ENCODE results near the gene RIPK1.
"Not testable (repeated sequence)": the region's sequence is repeated elsewhere in the genome, so short reads cannot be mapped to it uniquely, and the experiment has no call there.

The RIPK1 gene

GRCh38 chr6:3068329-3069214, at the start of gene RIPK1:
Gene RIPK1, plus strand, starts transcription at chr6:3068494. Its CDS starts 8,330 bp downstream, at chr6:3076824.
- Histone ChIP-seq H3K4me1 (ENCODE audit: insufficient read depth, low read length) (peaks cover 37% of the 10 kb centered on the region), H2AFZ (ENCODE audit: low read depth, low read length) (peak within 1 kb of the TSS; percentile 93), H3K27me3 (ENCODE audit: insufficient read depth, low read length, poor library complexity) (no peaks in the 10 kb centered on the region), H4K20me1 (ENCODE audit: insufficient read depth, low read length) (peaks cover 7% of the 10 kb centered on the region; the same call in 1 of the 2 replicates), H3K9me3 (ENCODE audit: insufficient read depth, low read length, severe bottlenecking) (no peaks in the 10 kb centered on the region), H3K4me2 (ENCODE audit: insufficient read depth, low read length) (peak within 1 kb of the TSS; percentile 74), H3K79me2 (ENCODE audit: insufficient read depth, low read length) (peaks cover 48% of the 10 kb centered on the region), H3K36me3 (ENCODE audit: insufficient read depth, low read length) (no peaks in the 10 kb centered on the region), H3K27ac (ENCODE audit: low read length) (peak within 1 kb of the TSS; percentile 89), H3K4me3 (ENCODE audit: low read depth in 1 of 2, low read length in 2 of 2) (peak within 1 kb of the TSS; percentile 86 to 96), H3K9ac (ENCODE audit: low read depth, low read length) (peak within 1 kb of the TSS; percentile 99)
- ATAC-seq (ENCODE audit: insufficient read depth, low read depth), result peak; percentile 81
- peak; percentile 94 for DNase-seq
- TF ChIP-seq CTCF (IDR thresholded peaks at IDR 0.05; ENCODE audit: borderline replicate concordance, extremely low read depth, low read length, poor library complexity, severe bottlenecking) (peak; percentile 59), EZH2 (IDR thresholded peaks at IDR 0.05; ENCODE audit: borderline replicate concordance, low read depth, low read length, severe bottlenecking) (no peak)

GRCh38 chr6:3019065-3019464, 49.2 kb upstream of the RIPK1 start:
- H3K9ac ChIP-seq (ENCODE audit: low read depth, low read length), result no peak overlapping the region
- H3K9me3 ChIP-seq (ENCODE audit: insufficient read depth, low read length, severe bottlenecking), result no peaks in the 10 kb centered on the region

GRCh38 chr6:3019749-3020320, 48.5 kb upstream of the RIPK1 start:
- Histone ChIP-seq H3K4me1 (ENCODE audit: insufficient read depth, low read length) (peaks cover 33% of the 10 kb centered on the region), H4K20me1 (ENCODE audit: insufficient read depth, low read length) (no peaks in the 10 kb centered on the region), H3K27me3 (ENCODE audit: insufficient read depth, low read length, poor library complexity) (no peaks in the 10 kb centered on the region), H3K27ac (ENCODE audit: low read length) (no peak overlapping the region), H3K9ac (ENCODE audit: low read depth, low read length) (no peak overlapping the region), H3K36me3 (ENCODE audit: insufficient read depth, low read length) (peaks cover 26% of the 10 kb centered on the region), H3K79me2 (ENCODE audit: insufficient read depth, low read length) (peaks cover 15% of the 10 kb centered on the region), H3K4me3 (ENCODE audit: low read depth in 1 of 2, low read length in 2 of 2) (no peak overlapping the region), H3K9me3 (ENCODE audit: insufficient read depth, low read length, severe bottlenecking) (no peaks in the 10 kb centered on the region), H3K4me2 (ENCODE audit: insufficient read depth, low read length) (no peak overlapping the region), H2AFZ (ENCODE audit: low read depth, low read length) (no peak overlapping the region)
- ATAC-seq (ENCODE audit: insufficient read depth, low read depth) (no peak), DNase-seq (no peak)
- TF ChIP-seq EZH2 (IDR thresholded peaks at IDR 0.05; ENCODE audit: borderline replicate concordance, low read depth, low read length, severe bottlenecking) (no peak), CTCF (IDR thresholded peaks at IDR 0.05; ENCODE audit: borderline replicate concordance, extremely low read depth, low read length, poor library complexity, severe bottlenecking) (no peak)

More at GRCh38 chr6:3019065-3019464, 49.2 kb upstream of the RIPK1 start:
- 0 out of 2 replicates have a peak overlapping the region, but pooled peaks have one; percentile 25 for H3K27ac ChIP-seq (ENCODE audit: low read length)
- TF ChIP-seq CTCF (IDR thresholded peaks at IDR 0.05; ENCODE audit: borderline replicate concordance, extremely low read depth, low read length, poor library complexity, severe bottlenecking) (no peak), EZH2 (IDR thresholded peaks at IDR 0.05; ENCODE audit: borderline replicate concordance, low read depth, low read length, severe bottlenecking) (no peak)
- H3K4me1 ChIP-seq (ENCODE audit: insufficient read depth, low read length), result peaks cover 25% of the 10 kb centered on the region
- H4K20me1 ChIP-seq (ENCODE audit: insufficient read depth, low read length), result no peaks in the 10 kb centered on the region
- H3K4me2 ChIP-seq (ENCODE audit: insufficient read depth, low read length), result no peak overlapping the region
- DNase-seq (no peak), ATAC-seq (ENCODE audit: insufficient read depth, low read depth) (no peak)
- H3K79me2 ChIP-seq (ENCODE audit: insufficient read depth, low read length), result peaks cover 15% of the 10 kb centered on the region
- no peak overlapping the region for H2AFZ ChIP-seq (ENCODE audit: low read depth, low read length)
- no peaks in the 10 kb centered on the region for H3K27me3 ChIP-seq (ENCODE audit: insufficient read depth, low read length, poor library complexity)
- no peak overlapping the region for H3K4me3 ChIP-seq (ENCODE audit: low read depth in 1 of 2, low read length in 2 of 2)
- H3K36me3 ChIP-seq (ENCODE audit: insufficient read depth, low read length), result peaks cover 29% of the 10 kb centered on the region

GRCh38 chr6:3020976-3021598, 47.2 kb upstream of the RIPK1 start:
- H3K9me3 ChIP-seq (ENCODE audit: insufficient read depth, low read length, severe bottlenecking); DNase-seq; H4K20me1 ChIP-seq (ENCODE audit: insufficient read depth, low read length); H3K9ac ChIP-seq (ENCODE audit: low read depth, low read length); H3K27ac ChIP-seq (ENCODE audit: low read length); ATAC-seq (ENCODE audit: insufficient read depth, low read depth); H3K4me3 ChIP-seq (ENCODE audit: low read depth in 1 of 2, low read length in 2 of 2); H2AFZ ChIP-seq (ENCODE audit: low read depth, low read length); H3K27me3 ChIP-seq (ENCODE audit: insufficient read depth, low read length, poor library complexity): not testable (repeated sequence)
- Histone ChIP-seq H3K4me1 (ENCODE audit: insufficient read depth, low read length) (peaks cover 44% of the 10 kb centered on the region), H3K79me2 (ENCODE audit: insufficient read depth, low read length) (peaks cover 15% of the 10 kb centered on the region), H3K4me2 (ENCODE audit: insufficient read depth, low read length) (peak overlapping the region; percentile 26; the same call in 1 of the 2 replicates), H3K36me3 (ENCODE audit: insufficient read depth, low read length) (peaks cover 16% of the 10 kb centered on the region)
